Measurements from ENCODE around the gene KCNQ1.
A peak's percentile ranks its signal among the peaks of the same experiment; 100 is the strongest.

The KCNQ1 gene

DNA sequence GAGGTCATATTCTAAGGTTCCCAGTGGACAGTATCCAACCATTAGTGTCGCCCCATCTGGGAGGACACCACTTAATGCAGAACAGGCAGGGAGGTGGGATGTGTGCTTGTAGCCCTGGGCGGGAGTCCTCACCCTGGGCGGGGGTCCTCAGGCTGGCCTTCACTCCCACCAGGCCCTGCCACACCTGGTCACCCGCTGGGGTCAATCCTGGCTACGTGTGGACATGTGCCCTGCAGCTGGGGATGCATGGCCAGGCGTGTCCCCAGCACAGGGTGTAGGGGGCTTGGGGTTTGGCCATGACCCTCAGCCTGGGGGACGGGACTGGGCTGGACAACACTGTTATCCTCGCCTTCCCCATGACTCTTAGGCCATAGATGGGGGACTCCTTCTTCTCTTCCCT, 19.3 kb upstream of the KCNQ1 start:
- ATAC-seq = no peak

DNA sequence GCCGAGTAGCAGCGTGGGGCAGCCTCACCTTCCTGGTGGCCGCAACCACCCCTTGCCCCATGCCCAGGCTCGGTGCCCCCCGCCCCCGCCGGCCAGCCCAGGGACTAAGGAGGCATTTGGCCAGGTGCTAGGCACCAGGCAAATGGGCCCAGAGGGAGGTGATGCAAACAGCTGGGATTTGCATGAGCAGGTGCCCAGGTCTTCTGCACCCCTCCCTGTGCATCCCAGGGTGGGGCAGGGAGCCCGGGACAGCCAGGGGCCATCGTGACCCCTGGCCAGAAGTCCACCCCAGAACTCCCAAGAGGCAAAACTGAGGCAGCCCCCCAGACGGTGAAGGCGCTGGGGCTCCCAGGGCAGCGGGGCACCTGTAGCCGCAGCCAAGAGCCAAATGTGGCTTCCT, 18.6 kb upstream of the KCNQ1 start:
- ATAC-seq = no peak

DNA sequence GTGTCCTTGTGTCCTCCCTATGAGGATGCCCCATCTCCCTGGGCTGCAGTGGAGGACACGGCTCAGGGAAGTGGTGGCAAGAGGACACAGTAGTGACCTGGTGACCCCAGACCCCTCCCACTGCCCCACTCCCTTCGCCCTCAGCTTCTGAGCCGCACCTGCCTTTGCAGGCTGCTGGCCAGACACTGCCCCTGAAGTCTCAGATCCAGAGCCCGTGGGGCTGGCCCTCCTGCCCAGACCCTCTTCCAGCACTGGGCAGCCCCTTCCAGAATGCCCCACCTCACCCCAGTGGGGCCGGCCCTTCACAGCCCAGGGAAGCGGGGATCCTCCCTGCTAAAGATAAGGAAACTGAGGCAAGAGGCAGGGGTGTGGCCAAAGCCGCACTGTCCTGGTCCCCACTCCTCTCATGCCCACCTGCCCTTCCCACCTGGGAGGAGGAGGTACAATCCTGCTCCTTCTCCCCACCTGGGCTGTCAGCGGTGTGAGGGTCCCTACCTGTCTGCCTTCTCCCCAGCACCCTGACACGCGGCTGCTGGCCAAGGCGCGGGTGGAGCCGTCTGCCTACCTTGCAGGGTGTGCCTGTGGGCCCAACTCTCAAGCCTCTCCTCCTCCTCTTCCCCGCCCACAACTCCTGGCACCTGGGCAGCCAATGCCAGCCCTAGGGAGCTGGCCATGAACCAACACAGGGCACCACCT, 17.8 kb upstream of the KCNQ1 start:
- no peak for ATAC-seq

DNA sequence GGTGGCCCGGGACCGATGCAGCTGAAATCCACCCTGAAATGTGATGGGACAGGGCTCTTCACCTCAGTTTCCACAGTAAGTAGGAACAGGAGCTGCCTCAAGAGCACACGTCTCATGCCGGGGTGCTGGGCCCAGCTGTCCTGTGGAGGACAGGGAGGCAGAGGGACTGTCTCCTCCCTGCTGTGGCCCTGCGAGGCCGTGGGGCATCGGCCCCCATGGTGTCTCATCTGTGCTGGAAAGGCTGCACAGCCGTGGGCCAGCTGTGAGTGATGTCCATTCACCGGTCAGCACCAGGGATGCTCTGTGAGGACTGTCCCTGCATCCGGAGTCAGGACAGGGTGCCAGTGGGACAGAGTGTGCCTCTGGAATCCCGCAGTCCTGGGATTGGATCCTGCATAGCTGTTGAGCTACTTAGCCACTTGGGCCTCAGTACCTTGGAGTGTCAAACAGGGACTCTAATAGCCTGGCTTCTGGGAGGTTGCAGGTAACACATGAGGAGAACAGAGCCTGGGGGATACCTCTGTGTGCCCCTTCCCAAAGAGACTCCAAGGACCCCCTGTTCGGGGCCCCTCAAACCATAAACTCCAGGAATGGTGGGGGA, 17.0 kb upstream of the KCNQ1 start:
- ATAC-seq = no peak

DNA sequence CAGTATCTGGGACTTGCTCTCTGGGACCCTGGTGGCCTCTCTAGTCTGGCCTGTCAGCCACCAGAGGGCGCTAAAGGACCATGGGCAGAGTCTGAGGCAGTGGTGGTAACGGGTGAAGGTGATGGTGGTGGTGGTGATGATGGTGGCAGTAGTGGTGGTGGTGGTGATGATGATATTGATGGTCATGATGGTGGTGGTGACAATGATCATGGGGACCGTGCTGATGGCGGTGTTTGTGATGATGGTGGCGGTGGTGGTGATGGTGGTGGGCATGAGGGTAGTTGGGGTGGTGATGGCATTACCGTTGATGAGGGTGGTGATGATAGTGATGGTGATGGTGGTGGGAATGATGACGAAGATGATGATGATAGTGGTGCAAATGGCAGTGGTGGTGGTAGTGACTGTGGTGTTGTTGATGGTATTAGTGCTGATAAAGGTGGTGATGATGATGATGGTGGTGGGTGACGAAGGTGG, 16.4 kb upstream of the KCNQ1 start:
- ATAC-seq = peak; percentile 84 to 89

DNA sequence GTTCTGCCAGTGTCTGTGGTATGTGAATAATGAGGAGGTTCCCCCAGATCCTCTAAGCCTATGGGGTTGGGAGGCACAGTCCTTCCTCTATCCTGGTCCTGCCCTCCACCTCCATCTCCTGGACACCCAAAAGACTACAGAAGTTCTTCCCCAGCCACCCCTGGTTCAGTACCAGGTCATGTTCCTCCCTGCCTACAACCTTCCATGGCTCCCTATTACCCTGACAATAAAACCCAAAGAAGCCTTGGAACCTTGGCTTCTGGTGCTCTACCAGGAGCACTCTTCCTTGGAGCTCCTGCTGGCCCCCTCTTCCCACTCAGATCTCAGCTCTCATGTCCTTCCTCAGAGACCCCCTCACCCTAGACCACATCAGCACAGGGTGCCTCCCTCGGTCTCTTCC, 13.4 kb upstream of the KCNQ1 start:
- no peak for ATAC-seq

DNA sequence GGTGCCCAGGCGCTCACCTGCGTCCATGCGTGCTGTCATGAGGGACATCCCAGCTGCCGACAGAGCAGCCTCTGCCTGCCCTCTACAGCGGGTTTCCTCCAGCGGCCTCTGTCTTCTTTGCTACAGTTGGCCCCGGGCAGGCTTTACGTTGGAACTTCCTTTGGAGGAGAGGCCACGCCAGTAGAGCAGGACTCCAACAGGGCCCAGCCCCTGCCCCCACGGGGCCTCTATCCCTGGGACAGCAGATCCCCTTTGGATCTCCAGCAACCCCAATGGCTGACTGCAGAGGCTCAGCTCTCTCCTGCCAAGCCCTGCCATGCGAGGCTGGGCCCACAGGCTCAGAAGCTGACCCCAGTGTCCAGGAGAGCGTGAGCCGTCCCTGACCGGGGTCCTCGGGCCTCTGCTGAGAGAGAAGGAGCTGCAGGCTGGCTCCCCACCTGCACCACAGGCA, 12.6 kb upstream of the KCNQ1 start:
- no peak for ATAC-seq

DNA sequence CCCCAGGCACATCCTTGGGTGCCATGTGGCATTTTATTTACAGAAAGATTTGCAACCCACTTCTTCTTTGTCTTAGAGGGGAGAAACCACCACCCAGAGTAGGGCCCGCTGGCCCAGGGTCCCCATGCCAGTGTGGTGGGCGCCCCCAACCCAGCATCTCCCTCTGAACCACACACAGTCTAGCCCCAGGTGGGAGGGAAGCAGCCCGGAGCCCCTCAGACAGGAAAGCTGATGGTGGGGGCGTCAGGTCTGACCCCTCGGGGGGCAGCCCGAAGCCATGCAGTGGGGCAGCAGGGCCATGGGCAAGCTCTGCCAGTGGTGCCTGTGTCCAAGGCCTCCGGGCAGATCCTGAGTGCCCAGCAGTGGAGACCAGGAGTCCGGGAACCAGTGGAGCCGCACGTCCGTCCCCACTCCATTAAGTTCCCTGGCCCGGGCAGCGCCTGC, 12.2 kb upstream of the KCNQ1 start:
- ATAC-seq = no peak

DNA sequence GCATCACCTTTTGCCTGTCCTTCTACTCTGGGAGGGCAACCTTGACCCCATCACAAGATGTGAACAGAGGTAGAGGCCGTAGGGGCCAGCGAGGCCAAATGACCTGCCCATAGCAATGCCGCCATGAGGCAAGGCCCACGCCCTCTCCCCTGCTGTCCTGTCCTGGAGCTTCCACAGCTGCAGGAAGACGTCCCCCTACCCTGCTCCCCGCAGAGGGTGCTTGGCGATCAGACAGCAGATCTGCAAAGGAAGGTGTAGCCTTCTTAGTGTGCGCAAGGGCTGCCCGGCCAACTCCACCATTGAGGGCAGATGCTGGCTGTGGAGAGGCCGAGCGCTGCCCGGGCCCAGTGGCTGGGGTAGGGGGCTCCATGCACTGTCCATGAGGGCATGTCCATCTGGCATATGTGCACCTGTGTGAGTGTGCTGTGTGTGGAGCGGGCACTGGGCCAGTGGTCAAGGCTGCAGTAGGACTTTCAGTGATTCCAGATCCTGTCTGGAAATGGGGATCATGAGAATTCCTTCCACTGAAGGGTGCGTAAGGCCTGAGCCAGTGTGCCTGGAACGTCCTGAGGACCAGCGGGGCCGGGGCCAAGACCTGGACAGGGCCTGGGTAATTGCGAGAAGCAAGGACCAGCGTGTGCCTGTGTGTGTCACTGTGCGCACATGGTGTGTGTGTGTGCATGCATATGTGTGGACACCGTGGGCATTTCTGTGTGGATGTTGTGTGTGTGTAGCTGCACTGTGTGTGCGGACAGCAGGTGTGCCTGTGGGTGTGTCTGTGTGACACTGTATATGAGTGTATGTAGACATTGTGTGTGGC, 11.5 kb upstream of the KCNQ1 start:
- ATAC-seq = no peak

DNA sequence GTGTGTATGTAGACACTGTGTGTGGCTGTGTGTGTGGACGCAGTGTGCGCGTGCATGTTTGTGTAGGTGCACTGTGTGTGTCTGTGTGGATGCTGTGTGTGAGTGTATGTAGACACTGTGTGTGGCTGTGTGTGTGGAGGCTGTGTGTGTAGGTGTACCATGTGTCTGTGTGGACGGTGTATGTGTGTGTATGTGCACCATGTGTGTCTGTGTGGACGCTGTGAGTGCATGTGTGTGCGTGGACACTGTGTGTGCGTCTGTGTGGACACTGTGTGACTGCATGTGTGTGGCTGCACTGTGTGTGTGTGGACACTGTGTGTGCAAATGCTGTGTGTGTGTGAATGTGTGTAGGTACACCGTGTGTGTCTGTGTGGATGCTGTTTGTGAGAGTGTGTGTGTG, 10.8 kb upstream of the KCNQ1 start:
- ATAC-seq = no peak

DNA sequence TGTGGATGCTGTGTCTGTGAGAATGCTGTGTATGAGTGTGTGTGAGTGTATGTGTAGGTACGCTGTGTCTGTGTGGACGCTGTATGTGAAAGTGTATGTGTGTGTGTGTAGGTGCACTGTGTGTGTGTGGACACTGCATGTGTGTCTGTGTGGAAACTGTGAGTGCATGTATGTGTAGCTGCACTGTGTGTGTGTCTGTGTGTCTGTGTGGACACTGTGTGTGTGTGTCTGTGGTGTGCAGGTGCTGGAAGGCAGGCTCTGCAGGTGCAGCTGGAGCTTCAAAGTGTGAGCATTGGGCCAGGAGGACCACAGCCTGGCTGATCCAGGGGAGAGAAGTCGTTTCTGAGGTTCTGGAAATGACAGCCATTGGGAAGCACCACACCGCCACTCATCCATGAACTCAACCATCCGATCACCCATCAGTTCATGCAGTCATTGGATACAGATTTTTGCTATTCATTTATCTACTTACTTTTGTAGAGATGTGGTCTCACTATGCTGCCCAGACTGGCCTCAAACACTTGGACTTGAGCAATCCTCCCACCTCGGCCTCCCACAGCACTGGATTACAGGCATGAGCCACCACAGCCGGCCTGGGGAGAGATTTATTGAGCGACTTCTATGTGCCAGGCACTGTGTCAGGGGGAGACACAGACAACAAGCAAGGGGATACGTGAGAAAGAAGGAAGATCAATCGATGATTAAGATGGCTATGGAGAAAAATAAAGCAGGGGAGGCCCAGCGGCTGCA, 10.1 kb upstream of the KCNQ1 start:
- ATAC-seq = no peak

DNA sequence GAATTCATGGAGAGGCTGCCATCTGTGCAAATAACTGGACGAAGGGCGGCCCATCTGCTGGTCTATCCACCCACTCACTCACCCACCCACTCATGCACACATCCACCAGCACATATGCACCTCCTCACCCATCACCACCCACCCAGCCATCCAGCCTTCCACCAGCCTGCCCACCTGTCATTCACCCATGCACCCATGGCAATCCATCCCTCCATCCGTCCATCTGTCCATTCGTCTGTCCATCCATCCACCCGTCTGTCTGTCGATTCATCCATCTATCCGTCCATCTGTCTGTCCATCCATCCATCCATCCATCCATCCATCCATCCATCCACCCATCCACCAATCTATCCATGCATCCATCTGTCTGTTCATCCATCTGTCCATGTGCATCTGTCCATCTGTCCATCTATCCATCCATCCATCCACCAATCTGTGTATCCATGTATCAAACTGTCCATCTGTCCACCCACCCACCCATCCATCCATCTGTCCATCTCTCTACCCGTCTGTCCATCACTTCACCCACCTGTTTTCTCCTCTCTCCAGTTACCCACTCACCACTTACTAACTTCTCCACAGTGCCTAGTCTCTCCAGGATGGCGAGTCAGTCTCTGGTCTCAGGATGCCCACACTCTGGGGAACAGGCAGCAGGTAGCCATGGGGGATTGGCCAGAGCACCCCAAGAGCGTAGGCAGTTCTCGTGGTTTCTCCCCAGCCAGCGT, 9.4 kb upstream of the KCNQ1 start:
- ATAC-seq = no peak

DNA sequence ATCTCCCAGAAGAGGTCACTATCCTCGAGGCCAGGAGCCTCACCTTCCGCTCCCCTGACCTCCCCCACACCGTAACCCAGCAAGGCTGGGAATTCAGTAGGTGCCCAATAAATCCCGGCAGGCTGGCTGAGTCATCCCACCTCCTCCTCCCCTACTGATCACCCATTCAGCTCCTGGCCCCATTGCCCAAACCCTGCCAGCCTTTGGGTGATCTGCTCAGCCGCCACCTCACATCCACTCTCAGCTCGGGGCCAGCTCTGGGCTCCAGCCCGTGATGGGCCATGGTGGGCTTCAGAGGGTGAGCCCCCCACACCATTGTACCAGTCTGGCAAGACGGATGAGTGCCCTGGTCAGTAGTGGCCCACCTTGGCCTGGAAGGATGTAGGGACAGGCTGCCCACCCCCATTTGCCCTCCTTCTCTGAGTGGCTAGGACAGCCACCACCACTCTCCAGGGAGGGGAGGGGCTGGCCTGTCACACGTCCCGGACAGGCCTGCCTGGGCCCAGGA, 8.7 kb upstream of the KCNQ1 start:
- ATAC-seq = no peak

DNA sequence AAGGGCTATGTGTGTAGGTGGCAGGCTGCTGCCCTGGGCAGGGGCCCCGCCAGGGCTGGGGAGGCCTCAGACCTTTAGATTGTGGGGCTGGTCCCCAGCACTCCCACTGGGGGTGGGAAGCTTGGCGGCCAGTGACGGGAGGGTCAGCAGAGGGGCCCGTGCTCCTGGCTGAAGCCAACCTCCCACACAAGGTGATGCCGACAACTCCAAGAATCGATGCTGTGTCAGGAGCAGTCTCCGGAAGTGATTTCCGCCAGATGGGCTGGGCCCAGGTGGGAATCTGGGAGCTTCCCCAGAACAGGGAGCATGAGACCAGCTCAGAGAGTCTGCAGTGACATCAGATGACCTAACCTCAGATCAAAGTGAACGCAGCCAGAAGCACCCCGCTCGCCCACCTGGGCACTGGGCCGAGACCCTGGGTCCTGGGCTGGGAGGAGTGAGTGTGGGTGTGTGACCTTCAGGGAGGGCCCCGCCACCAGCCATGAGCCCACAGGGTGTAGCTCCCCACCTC, 8.2 kb upstream of the KCNQ1 start:
- no peak for ATAC-seq

DNA sequence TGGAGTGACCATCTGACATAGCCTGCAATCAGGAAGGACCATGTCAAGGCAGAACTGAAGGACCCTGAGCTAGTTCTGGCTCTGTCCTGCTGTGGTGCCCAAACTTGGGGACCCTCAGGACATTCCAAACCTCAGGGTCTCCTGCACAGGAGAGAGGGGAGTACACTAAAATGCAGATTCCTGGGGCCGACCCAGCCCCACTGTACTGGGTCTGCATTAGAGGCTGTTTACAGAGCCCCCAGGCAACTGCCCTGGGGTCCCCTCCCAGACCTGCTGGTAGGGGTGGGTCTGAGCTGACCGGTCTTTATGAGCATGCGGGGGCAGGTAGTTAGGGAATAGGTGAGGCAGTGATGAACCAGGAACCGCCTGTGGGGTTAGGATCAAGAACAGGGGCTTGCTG, 7.3 kb upstream of the KCNQ1 start:
- no peak for ATAC-seq

DNA sequence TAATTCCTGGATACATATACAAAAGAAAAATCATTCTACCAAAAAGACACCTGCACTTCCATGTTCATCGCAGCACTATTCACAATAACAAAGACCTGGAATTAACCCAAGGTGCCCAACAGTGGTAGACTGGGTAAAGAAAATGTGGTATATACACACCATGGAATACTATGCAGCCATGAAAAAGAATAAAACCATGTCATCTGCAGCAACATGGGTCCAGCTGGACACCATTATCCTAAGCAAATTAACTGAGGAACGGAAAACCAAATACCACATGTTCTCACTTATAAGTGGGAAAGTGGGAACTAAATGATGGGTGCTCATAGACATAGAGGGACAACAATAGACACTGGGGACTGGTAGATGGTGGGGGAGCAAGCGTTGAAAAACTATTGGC, 5.0 kb upstream of the KCNQ1 start:
- ATAC-seq = no peak

DNA sequence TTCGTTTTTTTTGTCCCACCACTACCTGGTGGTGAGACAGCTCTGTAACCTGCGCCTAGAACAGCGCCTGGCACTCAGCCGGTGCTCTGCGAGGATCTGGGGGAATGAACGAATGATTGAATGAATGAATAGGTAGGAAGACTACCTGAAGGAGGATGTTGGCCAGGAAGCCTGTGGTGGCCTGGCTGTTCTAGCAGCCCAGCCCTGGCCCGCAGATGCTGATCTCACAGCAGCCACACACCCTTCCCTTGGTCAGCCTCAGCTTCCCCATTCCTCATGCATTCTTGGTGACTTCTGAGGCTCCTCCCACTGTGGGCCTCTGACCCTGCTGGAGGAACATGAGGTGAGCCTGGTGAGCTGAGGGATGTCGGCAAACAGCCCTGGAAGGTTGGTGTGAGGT, 4.2 kb upstream of the KCNQ1 start:
- ATAC-seq = no peak

DNA sequence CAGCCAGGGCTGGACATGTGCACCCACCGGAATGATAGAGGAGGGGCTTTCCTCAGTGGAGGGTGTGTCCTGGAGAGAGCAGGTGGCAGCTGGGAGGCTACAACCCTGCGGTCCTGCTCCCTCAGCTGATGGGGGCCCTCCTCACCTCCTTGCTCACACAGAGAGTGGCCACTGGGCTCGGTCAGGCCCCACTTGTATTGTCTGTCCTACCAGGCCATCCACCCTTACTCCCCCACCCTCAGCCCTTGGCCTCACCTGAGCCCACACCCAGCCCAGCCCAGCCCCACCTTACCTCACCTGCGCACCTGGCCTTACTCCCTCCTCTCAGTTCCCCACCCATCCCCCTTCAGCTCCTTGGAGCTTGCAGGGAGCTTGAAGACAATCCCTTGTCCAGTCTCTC, 3.6 kb upstream of the KCNQ1 start:
- no peak for ATAC-seq

DNA sequence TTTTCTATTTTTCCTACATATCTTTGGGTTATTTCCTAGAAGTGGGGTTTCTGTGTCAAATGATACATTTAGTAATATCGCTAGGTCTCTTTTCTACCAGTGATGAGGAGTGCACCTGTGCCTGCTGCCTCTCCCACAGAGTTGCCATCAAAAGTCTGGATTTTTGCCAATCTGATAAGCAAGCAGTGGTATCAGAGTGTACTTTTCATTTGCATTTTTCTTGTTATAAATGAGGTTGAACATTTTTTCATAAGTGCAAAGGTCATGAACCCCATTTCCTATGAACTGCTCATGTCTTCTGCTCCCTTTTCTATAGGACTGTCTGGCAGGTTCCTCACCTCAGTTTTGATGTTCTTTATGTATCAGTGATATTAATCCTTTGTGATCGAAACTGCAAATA, 2.2 kb upstream of the KCNQ1 start:
- ATAC-seq = peak; percentile 46 to 64

DNA sequence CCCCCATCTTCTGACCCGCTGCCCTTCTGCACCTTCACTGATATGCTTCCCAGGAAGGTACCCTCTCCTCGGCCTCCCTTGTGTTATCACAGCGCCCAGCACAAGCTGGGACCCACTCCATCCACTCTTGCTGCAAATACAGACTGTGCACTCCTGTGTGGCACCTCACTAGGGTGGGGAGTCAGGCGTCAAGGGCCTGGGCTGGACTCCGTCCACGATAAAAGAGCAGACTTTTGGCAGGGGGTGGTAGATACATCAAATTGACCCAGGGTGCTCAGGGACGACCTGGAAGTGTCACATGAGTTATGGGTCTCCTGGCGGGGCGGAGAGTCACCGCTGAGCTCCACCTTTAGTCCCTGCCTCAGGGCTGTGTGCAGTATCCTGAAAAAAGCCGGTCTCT, 1.4 kb upstream of the KCNQ1 start:
- ATAC-seq = no peak

DNA sequence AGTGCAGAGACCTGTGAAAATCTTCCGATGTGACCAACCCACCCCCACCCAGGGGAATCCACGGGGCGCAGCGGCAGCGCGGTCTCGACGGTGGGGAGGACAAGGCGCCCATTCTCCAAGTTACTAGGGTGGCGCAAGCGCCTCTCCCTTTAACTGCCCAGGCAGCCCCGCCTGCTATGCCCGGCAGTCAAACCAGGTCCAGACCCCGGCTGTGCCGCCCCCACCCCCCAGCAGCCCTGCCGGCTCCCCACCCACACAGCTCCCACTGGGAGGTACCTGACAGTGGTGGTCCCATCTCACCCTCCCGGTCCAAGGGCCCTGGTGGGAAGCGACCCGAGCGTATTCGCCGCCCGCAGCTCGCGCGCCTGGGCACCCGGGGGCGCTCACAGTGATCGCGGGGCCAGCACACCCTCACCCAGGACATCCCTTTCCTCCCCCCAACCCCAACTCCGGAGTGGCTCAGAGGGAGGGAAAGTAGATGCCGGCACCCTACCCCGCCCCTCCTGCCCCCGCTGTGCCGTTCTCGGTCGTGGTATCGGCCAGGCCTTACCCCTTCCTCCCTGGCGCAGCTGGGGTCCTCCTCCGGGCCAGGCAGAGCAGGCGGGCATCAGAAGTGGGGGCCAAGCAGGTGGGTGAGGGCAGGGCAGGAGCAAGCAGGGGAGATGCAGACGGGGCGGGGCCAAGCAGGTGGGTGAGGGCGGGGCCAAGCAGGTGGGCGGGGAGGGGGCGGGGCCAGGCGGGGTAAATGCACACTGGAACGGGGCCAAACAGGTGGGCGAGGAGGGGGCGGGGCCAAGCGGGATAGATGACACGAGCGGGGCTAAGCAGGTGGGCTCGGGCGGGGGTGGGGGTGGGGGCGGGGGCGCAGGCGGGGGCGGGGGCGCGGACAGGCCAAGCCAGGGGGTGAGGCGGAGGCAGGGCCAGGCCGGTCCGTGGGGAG, 657 bp upstream of the KCNQ1 start, which contains the start of gene TRPM5:
TRPM5 (minus strand) TSS at position 634 of the 940 bp plus-strand sequence. CDS start 21,478 bp downstream, outside the sequence.
- ATAC-seq = peak; percentile 10 to 11

Measured in activated CD4-positive, CD25-positive, alpha-beta regulatory T cell treated with anti-CD3 and anti-CD28 coated beads, Interleukin-2, amount 50 U/mL, for 24 hours (primary cell).